MCF 10A (cell line): ENCODE data around the gene EHHADH. TPM values are rescaled to one million over a fixed set of nuclear protein-coding genes. Genes with fewer than 3 reads are reported as not detected.
"Not testable (repeated sequence)": the region's sequence is repeated elsewhere in the genome, so short reads cannot be mapped to it uniquely, and the experiment has no call there.

ENCODE experiments used
- BruUV-seq: library from RNA; stranded (reverse); fragments of 400-500 nt; replicated peaks from 2 replicates; lab custom pipeline; 2021; lab: Mats Ljungman, UMichigan
- CTCF ChIA-PET: fragments of 300-600 bp; sonication (Branson Sonifier 250); formaldehyde crosslinking; extraction: SDS; loops from one replicate; lab custom pipeline; 2021; ENCODE audit warnings: antibody characterized with exemption, inconsistent platforms; lab: Yijun Ruan, JAX
- POLR2A ChIA-PET: fragments of 300-600, 350-650 bp; sonication (Branson Sonifier 250); formaldehyde crosslinking; extraction: SDS; loops from one replicate; lab custom pipeline; 2020; ENCODE audit warnings: antibody characterized with exemption, inconsistent platforms; lab: Yijun Ruan, JAX
- DNase-seq: peaks from one replicate; pipeline ENCODE4 v3.0.0-alpha.2; 2018; ENCODE audit not compliant: unreplicated experiment
- H3K27ac Mint-ChIP-seq: one replicate; pipeline ENCODE4 v1.8.0; 2022; ENCODE audit warnings: mild to moderate bottlenecking, low read depth, mixed read lengths; ENCODE audit not compliant: unreplicated experiment
- H3K27me3 Mint-ChIP-seq: one replicate; pipeline ENCODE4 v1.8.0; 2022; ENCODE audit warnings: mixed read lengths; ENCODE audit not compliant: insufficient read depth, unreplicated experiment
- H3K36me3 Mint-ChIP-seq: one replicate; pipeline ENCODE4 v1.8.0; 2022; ENCODE audit warnings: mild to moderate bottlenecking, moderate library complexity, mixed read lengths; ENCODE audit not compliant: insufficient read depth, unreplicated experiment
- H3K4me1 Mint-ChIP-seq: one replicate; pipeline ENCODE4 v1.8.0; 2022; ENCODE audit warnings: mixed read lengths; ENCODE audit not compliant: insufficient read depth, unreplicated experiment
- H3K4me3 Mint-ChIP-seq: one replicate; pipeline ENCODE4 v1.8.0; 2022; ENCODE audit warnings: mild to moderate bottlenecking, moderate library complexity, mixed read lengths; ENCODE audit not compliant: unreplicated experiment
- H3K9me3 Mint-ChIP-seq: one replicate; pipeline ENCODE4 v1.8.0; 2022; ENCODE audit warnings: mixed read lengths; ENCODE audit not compliant: unreplicated experiment
- intact Hi-C: fragments of 100-400 bp; cut with micrococcal nuclease; formaldehyde crosslinking; loops from 2 replicates; pipeline ENCODE4 v1.14.1; 2022
- total RNA-seq: library from RNA; stranded (reverse); gene quantifications from 2 replicates; pipeline ENCODE4 v1.2.3, GENCODE V29; 2022
- TF ChIP-seq, protein P1 (sequence below): fragments of 200-600 bp; IDR thresholded peaks from one replicate; pipeline ENCODE4 v1.8.0; 2022; ENCODE audit warnings: antibody characterized with exemption, mild to moderate bottlenecking; ENCODE audit not compliant: unreplicated experiment

Gene EHHADH
- total RNA-seq, 1 experiment from 2014 or later = 3.2 TPM

GRCh38 chr3:185254799-185255198 is 950 bp upstream of the EHHADH start:
- POLR2A ChIA-PET = interaction anchor here (0.7 to 1.4 kb wide), 3 partner anchors 11 to 16 kb away, joined by 3 to 4 read pairs (median 3); no protein-coding TSS in a partner anchor
- peak overlapping the region; percentile 72 for H3K4me3 Mint-ChIP-seq
- intact Hi-C loops = no loop called here

GRCh38 chr3:185253133-185253532 is 716 bp downstream of the EHHADH start:
- H3K4me3 Mint-ChIP-seq = peak overlapping the region; percentile 72
- H3K27me3 Mint-ChIP-seq, POLR2A ChIA-PET: not testable (repeated sequence)

More at GRCh38 chr3:185254799-185255198, 950 bp upstream of the EHHADH start:
- Mint-ChIP-seq H3K9me3 (no peaks in the 10 kb centered on the region), H3K36me3 (no peaks in the 10 kb centered on the region), H3K27me3 (no peaks in the 10 kb centered on the region), H3K27ac (no peak overlapping the region), H3K4me1 (no peaks in the 10 kb centered on the region)
- no peak for DNase-seq
- CTCF ChIA-PET = interaction anchor here (0.7 kb wide), 1 partner anchor 26 kb away, joined by 3 read pairs; no protein-coding TSS in a partner anchor
- BruUV-seq = no TSS peak
- TF ChIP-seq, protein P1, sequence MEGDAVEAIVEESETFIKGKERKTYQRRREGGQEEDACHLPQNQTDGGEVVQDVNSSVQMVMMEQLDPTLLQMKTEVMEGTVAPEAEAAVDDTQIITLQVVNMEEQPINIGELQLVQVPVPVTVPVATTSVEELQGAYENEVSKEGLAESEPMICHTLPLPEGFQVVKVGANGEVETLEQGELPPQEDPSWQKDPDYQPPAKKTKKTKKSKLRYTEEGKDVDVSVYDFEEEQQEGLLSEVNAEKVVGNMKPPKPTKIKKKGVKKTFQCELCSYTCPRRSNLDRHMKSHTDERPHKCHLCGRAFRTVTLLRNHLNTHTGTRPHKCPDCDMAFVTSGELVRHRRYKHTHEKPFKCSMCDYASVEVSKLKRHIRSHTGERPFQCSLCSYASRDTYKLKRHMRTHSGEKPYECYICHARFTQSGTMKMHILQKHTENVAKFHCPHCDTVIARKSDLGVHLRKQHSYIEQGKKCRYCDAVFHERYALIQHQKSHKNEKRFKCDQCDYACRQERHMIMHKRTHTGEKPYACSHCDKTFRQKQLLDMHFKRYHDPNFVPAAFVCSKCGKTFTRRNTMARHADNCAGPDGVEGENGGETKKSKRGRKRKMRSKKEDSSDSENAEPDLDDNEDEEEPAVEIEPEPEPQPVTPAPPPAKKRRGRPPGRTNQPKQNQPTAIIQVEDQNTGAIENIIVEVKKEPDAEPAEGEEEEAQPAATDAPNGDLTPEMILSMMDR = no peak

DNA sequence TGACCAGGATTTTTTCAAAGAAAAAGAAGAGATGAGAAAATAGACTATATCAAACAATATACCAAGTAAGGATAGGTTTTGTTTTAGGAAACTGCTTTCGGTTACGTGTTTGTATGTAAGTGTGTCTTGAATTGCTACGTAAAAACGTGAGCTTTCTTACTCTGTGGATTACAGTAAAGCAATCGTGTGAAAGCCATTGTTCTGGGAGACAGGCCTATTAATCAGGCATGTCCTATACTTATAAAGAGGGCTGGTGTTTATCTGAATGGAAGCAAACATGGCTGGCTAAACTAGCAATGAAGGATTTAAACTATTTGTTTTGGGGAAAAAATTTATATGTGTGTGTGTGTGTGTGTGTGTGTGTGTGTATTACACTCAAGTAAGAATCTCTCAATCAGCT is 2.6 kb downstream of the EHHADH start:
- TF ChIP-seq, protein P1 = no peak
- intact Hi-C loops = no loop called here
- ChIA-PET POLR2A (interaction anchor here (1.0 kb wide), 1 partner anchor 112 kb away, joined by 5 read pairs; the partner anchor contains the start of gene MAP3K13), CTCF (interaction anchor here (0.7 kb wide), 1 partner anchor 15 kb away, joined by 3 read pairs; no protein-coding TSS in a partner anchor)
- Mint-ChIP-seq H3K27ac (no peak overlapping the region), H3K36me3 (no peaks in the 10 kb centered on the region), H3K27me3 (no peaks in the 10 kb centered on the region), H3K4me3 (no peak overlapping the region), H3K4me1 (no peaks in the 10 kb centered on the region), H3K9me3 (no peaks in the 10 kb centered on the region)
- BruUV-seq = no TSS peak
- no peak for DNase-seq

More at GRCh38 chr3:185253133-185253532, 716 bp downstream of the EHHADH start:
- H3K36me3 Mint-ChIP-seq, H3K27ac Mint-ChIP-seq, H3K4me1 Mint-ChIP-seq, BruUV-seq, H3K9me3 Mint-ChIP-seq, intact Hi-C loops, DNase-seq: not testable (repeated sequence)
- CTCF ChIA-PET = interaction anchor here (0.7 kb wide), 1 partner anchor 573 kb away, joined by 5 read pairs; no protein-coding TSS in a partner anchor

- H3K36me3 Mint-ChIP-seq = no peaks in the 10 kb centered on the region
Measured at GRCh38 chr3:185250653-185251052, 3.2 kb downstream of the EHHADH start.

More at GRCh38 chr3:185250653-185251052, 3.2 kb downstream of the EHHADH start:
- intact Hi-C loops = no loop called here
- H3K27me3 Mint-ChIP-seq = no peaks in the 10 kb centered on the region
- no peak for DNase-seq
- H3K27ac Mint-ChIP-seq = no peak overlapping the region
- no peaks in the 10 kb centered on the region for H3K4me1 Mint-ChIP-seq
- no peak overlapping the region for H3K4me3 Mint-ChIP-seq
- ChIA-PET CTCF (interaction anchor here (0.7 kb wide), 1 partner anchor 14 kb away, joined by 3 read pairs; no protein-coding TSS in a partner anchor), POLR2A (interaction anchor here (1.0 kb wide), 1 partner anchor 113 kb away, joined by 5 read pairs; the partner anchor contains the start of gene MAP3K13)
- H3K9me3 Mint-ChIP-seq = no peaks in the 10 kb centered on the region
- TF ChIP-seq, protein P1 = no peak
- BruUV-seq = no TSS peak
